GM13976 (cell line): Measurements from ENCODE around the gene MYO9B.

Experiments
- DNase-seq: peaks from one replicate; pipeline ENCODE4 v3.0.0; 2012; ENCODE audit warnings: low spot score
- CTCF ChIP-seq: IDR thresholded peaks from 2 replicates; pipeline ENCODE4 v1.5.1; 2012; ENCODE audit warnings: borderline replicate concordance, mild to moderate bottlenecking; ENCODE audit not compliant: insufficient read depth; ENCODE audit errors: extremely low read depth, missing control alignments, control extremely low read depth
- in situ Hi-C: fragments of 300-500 bp; cut with MboI; formaldehyde crosslinking; loops from one replicate; pipeline ENCODE4 v1.12.0; 2022; ENCODE audit warnings: low sequenced_read_pairs, mixed read lengths, inconsistent platforms; ENCODE audit not compliant: unreplicated experiment

Gene MYO9B

GRCh38 chr19:17200408-17201079 is 125.0 kb downstream of the MYO9B start:
- TF ChIP-seq CTCF: no peak
- in situ Hi-C loops: no loop called here
- no peak for DNase-seq

- no peak for TF ChIP-seq CTCF
- no peak for DNase-seq
- in situ Hi-C loops: no loop called here
Observed at GRCh38 chr19:17202249-17202648, 126.7 kb downstream of the MYO9B start.

- in situ Hi-C loops: no loop called here
- TF ChIP-seq CTCF: no peak
- DNase-seq: no peak
Observed at GRCh38 chr19:17202713-17203112, 127.1 kb downstream of the MYO9B start.

GRCh38 chr19:17205237-17206140 is 129.9 kb downstream of the MYO9B start:
- TF ChIP-seq CTCF: peak; percentile 53
- in situ Hi-C loops: no loop called here
- DNase-seq: peak; percentile 66

- DNase-seq: no peak
- in situ Hi-C loops: no loop called here
- no peak for TF ChIP-seq CTCF
Observed at GRCh38 chr19:17206736-17207581, 131.4 kb downstream of the MYO9B start.
